PC-3 (cell line): ENCODE data around the gene TTC33. TPM values are rescaled to one million over a fixed set of nuclear protein-coding genes. Genes with fewer than 3 reads are reported as not detected.
"Not testable (repeated sequence)": the region's sequence is repeated elsewhere in the genome, so short reads cannot be mapped to it uniquely, and the experiment has no call there.

Experiments used
- ATAC-seq: fragments of 200-7000 bp; cut with Tn5 transposase; 2 replicates; pipeline ENCODE4 v1.9.1; 2020; ENCODE audit warnings: mild to moderate bottlenecking, moderate library complexity
- BruUV-seq: library from RNA; stranded (reverse); fragments of 400-500 nt; replicated peaks from 2 replicates; lab custom pipeline; 2021; lab: Mats Ljungman, UMichigan
- CTCF ChIA-PET: fragments of 300-600 bp; sonication (Branson Sonifier 250); formaldehyde crosslinking; loops from one replicate; lab custom pipeline; 2022; ENCODE audit warnings: antibody characterized with exemption; lab: Charles Lee
- POLR2A ChIA-PET: fragments of 300-600 bp; sonication (Branson Sonifier 250); formaldehyde crosslinking; loops from one replicate; lab custom pipeline; 2022; ENCODE audit warnings: antibody characterized with exemption; ENCODE audit not compliant: unreplicated experiment; lab: Charles Lee
- DNase-seq: peaks from one replicate; pipeline ENCODE4 v3.0.0-alpha.2; 2015
- H2AFZ ChIP-seq: fragments of 300-600 bp; sonication (generic); 2 replicates; pipeline ENCODE4 v1.6.0; 2016; ENCODE audit warnings: antibody characterized with exemption, low read length
- H3F3A ChIP-seq: fragments of 300-600 bp; sonication (generic); one replicate; pipeline ENCODE4 v1.6.0; 2017; ENCODE audit warnings: antibody characterized with exemption, low read length, control low read depth, mild to moderate bottlenecking; ENCODE audit not compliant: unreplicated experiment
- H3K27ac ChIP-seq: fragments of 300-600 bp; sonication (generic); 2 replicates; pipeline ENCODE4 v1.5.1; 2016; ENCODE audit warnings: mild to moderate bottlenecking, low read length
- H3K27me3 ChIP-seq: fragments of 300-600 bp; sonication (generic); 2 replicates; pipeline ENCODE4 v1.6.1; 2016; ENCODE audit warnings: low read length, mixed read lengths
- H3K36me3 ChIP-seq: fragments of 300-600 bp; sonication (generic); 2 replicates; pipeline ENCODE4 v1.6.1; 2016; ENCODE audit warnings: low read depth, mixed run types, low read length, mixed read lengths
- H3K4me1 ChIP-seq: fragments of 300-600 bp; sonication (generic); 2 replicates; pipeline ENCODE4 v1.5.1; 2016; ENCODE audit warnings: low read length; ENCODE audit not compliant: insufficient read depth
- H3K4me2 ChIP-seq: fragments of 300-600 bp; sonication (generic); 2 replicates; pipeline ENCODE4 v1.6.0; 2016; ENCODE audit warnings: low read length
- H3K4me3 ChIP-seq: fragments of 300-600 bp; sonication (generic); 2 replicates; pipeline ENCODE4 v1.5.1; 2016; ENCODE audit warnings: mild to moderate bottlenecking, low read length, mixed read lengths
- H3K79me2 ChIP-seq: fragments of 300-600 bp; sonication (generic); 2 replicates; pipeline ENCODE4 v1.6.1; 2017; ENCODE audit warnings: low read length, mixed read lengths
- H3K9ac ChIP-seq: fragments of 300-600 bp; sonication (generic); 2 replicates; pipeline ENCODE4 v1.6.0; 2016; ENCODE audit warnings: mild to moderate bottlenecking, low read length
- H3K9me2 ChIP-seq: fragments of 300-600 bp; sonication (generic); replicated peaks from 2 replicates; pipeline ENCODE4 v1.6.1; 2016; ENCODE audit warnings: mixed run types, low read length, mixed read lengths
- H3K9me3 ChIP-seq: fragments of 300-600 bp; sonication (generic); 2 replicates; pipeline ENCODE4 v1.6.1; 2016; ENCODE audit warnings: low read length, mixed read lengths
- H4K20me1 ChIP-seq: fragments of 300-600 bp; sonication (generic); 2 replicates; pipeline ENCODE4 v1.6.1; 2016; ENCODE audit warnings: low read length, mixed read lengths
- CTCF ChIP-seq: fragments of 300-600 bp; sonication (generic); conservative IDR thresholded peaks from 2 replicates; pipeline ENCODE4 v1.5.1; 2017; ENCODE audit warnings: antibody characterized with exemption, low read depth, mild to moderate bottlenecking, low read length
- EZH2 ChIP-seq: fragments of 300-600 bp; sonication (generic); IDR thresholded peaks from one replicate; pipeline ENCODE4 v1.6.1; 2017; ENCODE audit warnings: antibody characterized with exemption, mild to moderate bottlenecking, low read length; ENCODE audit not compliant: unreplicated experiment
- EZH2phosphoT487 ChIP-seq: fragments of 300-600 bp; sonication (generic); IDR thresholded peaks from 2 replicates; pipeline ENCODE4 v1.6.1; 2018; ENCODE audit warnings: mild to moderate bottlenecking, antibody characterized with exemption, low read length, borderline replicate concordance
- intact Hi-C: fragments of 100-400 bp; cut with micrococcal nuclease; formaldehyde crosslinking; loops from 2 replicates; pipeline ENCODE4 v1.9.0; 2023
- total RNA-seq: library from RNA; depleted of rRNA; stranded (reverse); fragments of >200 nt; gene quantifications from 2 replicates; pipeline ENCODE4 v1.2.3, GENCODE V29; 2014

Gene TTC33
- total RNA-seq, 1 experiment from 2014 or later = 9.0 TPM

- Histone ChIP-seq H3F3A (no peaks in the 10 kb centered on the region), H3K27me3 (no peaks in the 10 kb centered on the region), H2AFZ (no peak overlapping the region), H3K9me3 (no peaks in the 10 kb centered on the region), H3K27ac (no peak overlapping the region), H3K79me2 (no peaks in the 10 kb centered on the region), H3K4me3 (no peak overlapping the region), H3K4me1 (peaks cover 18% of the 10 kb centered on the region), H4K20me1 (no peaks in the 10 kb centered on the region), H3K36me3 (no peaks in the 10 kb centered on the region), H3K9ac (no peak overlapping the region), H3K4me2 (no peak overlapping the region), H3K9me2 (no peaks in the 10 kb centered on the region)
- TF ChIP-seq EZH2 (no peak), EZH2phosphoT487 (no peak), CTCF (no peak)
- no TSS peak for BruUV-seq
- ChIA-PET POLR2A (no interaction called here), CTCF (no interaction called here)
- DNase-seq (no peak), ATAC-seq (no peak)
- intact Hi-C loops = no loop called here
Observed at GRCh38 chr5:40568548-40568947, 187.2 kb downstream of the TTC33 start.

DNA sequence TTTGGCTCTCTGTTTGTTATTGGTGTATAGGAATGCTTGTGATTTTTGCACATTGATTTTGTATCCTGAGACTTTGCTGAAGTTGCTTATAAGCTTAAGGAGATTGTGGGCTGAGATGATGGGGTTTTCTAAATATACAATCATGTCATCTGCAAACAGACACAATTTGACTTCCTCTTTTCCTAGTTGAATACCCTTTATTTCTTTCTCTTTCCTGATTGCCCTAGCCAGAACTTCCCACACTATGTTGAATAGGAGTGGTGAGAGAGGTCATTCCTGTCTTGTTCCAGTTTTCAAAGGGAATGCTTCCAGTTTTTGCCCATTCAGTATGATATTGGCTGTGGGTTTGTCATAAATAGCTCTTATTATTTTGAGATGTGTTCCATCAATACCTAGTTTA, 192.6 kb downstream of the TTC33 start:
- not testable (repeated sequence) for H3K9ac ChIP-seq

DNA sequence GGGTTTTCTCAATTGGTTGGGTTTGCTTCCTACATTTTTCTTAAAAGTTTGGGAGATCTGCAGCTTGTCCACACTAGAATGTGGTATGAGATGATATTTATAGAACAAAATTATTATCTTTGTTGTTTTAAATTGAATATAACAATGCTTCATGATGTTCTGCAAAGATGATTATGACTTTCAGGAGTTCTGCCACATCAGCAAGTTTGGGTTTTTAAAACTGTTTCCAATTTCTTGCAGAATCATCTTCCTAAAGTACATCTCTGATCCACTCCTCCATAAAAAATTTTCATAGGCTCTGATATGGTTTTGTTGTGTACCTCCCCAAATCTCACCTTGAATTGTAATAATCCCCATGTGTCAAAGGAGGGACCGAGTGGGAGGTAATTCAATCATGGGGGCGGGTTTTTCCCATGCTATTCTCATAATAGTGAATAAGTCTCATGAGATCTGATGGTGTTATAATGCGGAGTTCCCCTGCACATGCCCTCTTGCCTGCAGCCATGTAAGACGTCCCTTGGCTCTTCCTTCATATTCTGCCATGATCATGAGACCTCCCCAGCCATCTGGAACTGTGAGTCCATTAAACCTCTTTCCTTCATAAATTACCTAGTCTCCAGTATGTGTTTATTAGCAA, 195.2 kb downstream of the TTC33 start:
- ATAC-seq (no peak), DNase-seq (no peak)
- ChIA-PET CTCF (no interaction called here), POLR2A (no interaction called here)
- no TSS peak for BruUV-seq
- TF ChIP-seq EZH2 (no peak), CTCF (no peak), EZH2phosphoT487 (no peak)
- intact Hi-C loops = no loop called here
- no peak overlapping the region for H3K4me2 ChIP-seq
- H3K4me3 ChIP-seq = no peak overlapping the region
- H3K9me3 ChIP-seq = no peaks in the 10 kb centered on the region
- no peaks in the 10 kb centered on the region for H3F3A ChIP-seq
- no peak overlapping the region for H3K27ac ChIP-seq
- H3K27me3 ChIP-seq = no peaks in the 10 kb centered on the region
- H3K9me2 ChIP-seq = no peaks in the 10 kb centered on the region
- no peaks in the 10 kb centered on the region for H3K36me3 ChIP-seq
- H2AFZ ChIP-seq = no peak overlapping the region
- H3K9ac ChIP-seq = no peak overlapping the region
- H4K20me1 ChIP-seq = no peaks in the 10 kb centered on the region
- H3K79me2 ChIP-seq = no peaks in the 10 kb centered on the region
- H3K4me1 ChIP-seq = no peaks in the 10 kb centered on the region

More for the DNA sequence above, 192.6 kb downstream of the TTC33 start:
- H3K36me3 ChIP-seq, BruUV-seq, H3F3A ChIP-seq, CTCF ChIA-PET, H3K27me3 ChIP-seq, ATAC-seq, H3K4me2 ChIP-seq, H3K9me2 ChIP-seq, H4K20me1 ChIP-seq, H3K79me2 ChIP-seq, DNase-seq, H2AFZ ChIP-seq, H3K9me3 ChIP-seq, H3K4me3 ChIP-seq, H3K27ac ChIP-seq, intact Hi-C loops, H3K4me1 ChIP-seq: not testable (repeated sequence)
- POLR2A ChIA-PET = interaction anchor here (0.7 kb wide), 1 partner anchor 52 kb away, joined by 3 read pairs; no protein-coding TSS in a partner anchor
